22Rv1 (cell line): ENCODE results near the gene C16orf86.

Experiments
- CTCF ChIP-seq: fragments of 450-650 bp; IDR thresholded peaks from 2 replicates; pipeline ENCODE4 v1.5.1; 2017; ENCODE audit warnings: mild to moderate bottlenecking
- ZFX ChIP-seq: fragments of 450-650 bp; IDR thresholded peaks from 2 replicates; pipeline ENCODE4 v1.6.1; 2017; ENCODE audit warnings: antibody characterized with exemption, borderline replicate concordance

- no peak for TF ChIP-seq CTCF
- no peak for TF ChIP-seq ZFX
Observed at GRCh38 chr16:67657751-67658518, 8.7 kb upstream of the C16orf86 start.
